GM19324 (cell line): Measurements from ENCODE around the gene DNAH6.
"Not testable (repeated sequence)": the region's sequence is repeated elsewhere in the genome, so short reads cannot be mapped to it uniquely, and the experiment has no call there.

ENCODE experiments used
- ATAC-seq: cut with Tn5 transposase; IDR thresholded peaks from one replicate; pipeline ENCODE4 v1.9.1; 2021; ENCODE audit warnings: mild to moderate bottlenecking, moderate library complexity; ENCODE audit not compliant: unreplicated experiment, low FRiP score

The DNAH6 gene

DNA sequence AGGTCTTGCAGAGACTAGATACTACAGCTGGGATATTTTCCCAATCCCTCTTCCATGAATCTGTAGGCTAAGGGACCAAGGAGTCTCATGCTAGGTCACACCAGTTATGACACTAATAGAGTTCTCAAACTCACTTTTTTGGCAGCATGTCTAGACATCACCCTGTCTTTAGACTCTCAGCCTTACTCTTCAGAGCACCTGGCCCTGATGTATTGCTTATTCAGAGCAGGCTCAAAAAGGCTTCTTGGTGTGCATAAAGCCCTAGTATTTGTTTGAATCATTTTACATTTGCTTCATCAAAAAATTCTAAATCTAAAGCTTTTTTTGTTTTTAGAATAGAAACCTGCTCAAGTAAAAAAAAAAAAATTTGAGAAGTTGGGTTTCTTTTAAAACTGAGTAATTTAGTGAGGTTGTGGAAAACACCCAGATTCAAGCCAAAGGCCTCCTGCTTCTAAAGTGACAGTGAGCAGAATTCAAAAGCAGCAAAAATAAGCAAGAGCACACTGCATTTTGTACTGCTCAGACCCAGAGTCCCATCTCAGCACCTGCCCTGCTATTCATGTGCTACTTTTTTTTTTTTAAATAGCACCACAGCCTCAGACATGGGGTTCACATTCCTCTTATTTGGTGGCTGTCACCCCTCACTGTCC lies 18.0 kb upstream of the DNAH6 start:
- ATAC-seq = no peak

DNA sequence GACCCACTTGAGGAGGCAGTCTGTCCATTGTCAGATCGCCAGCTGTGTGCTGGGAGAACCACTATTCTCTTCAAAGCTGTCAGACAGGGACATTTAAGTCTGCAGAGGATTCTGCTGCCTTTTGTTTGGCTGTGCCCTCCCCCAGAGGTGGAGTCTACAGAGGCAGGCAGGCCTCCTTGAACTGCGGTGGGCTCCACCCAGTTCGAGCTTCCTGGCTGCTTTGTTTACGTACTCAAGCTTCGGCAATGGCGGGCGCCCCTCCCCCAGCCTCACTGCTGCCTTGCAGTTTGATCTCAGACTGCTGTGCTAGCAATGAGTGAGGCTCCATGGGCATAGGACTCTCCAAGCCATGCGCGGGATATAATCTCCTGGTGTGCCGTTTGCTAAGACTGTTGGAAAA lies 5.3 kb upstream of the DNAH6 start:
- not testable (repeated sequence) for ATAC-seq

DNA sequence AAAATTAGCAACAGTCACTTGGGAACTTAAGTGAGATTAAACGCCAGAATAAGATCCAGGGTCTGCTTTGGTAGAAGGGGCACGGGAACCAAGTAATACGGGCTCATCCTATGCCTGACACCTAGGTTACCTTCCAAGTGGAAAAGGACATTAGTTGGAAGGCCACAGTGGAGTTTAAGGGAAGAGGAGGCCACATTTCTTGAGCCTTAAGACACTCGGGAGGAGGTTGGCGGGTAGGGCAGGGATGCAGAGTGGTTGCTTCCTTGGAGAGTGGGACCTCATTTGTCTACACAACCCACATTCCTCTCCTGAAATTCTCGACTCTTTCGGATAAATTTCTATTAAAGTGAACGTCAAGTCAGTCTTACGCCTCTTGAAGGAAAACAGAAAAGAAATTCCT lies 510 bp upstream of the DNAH6 start:
- ATAC-seq = no peak

DNA sequence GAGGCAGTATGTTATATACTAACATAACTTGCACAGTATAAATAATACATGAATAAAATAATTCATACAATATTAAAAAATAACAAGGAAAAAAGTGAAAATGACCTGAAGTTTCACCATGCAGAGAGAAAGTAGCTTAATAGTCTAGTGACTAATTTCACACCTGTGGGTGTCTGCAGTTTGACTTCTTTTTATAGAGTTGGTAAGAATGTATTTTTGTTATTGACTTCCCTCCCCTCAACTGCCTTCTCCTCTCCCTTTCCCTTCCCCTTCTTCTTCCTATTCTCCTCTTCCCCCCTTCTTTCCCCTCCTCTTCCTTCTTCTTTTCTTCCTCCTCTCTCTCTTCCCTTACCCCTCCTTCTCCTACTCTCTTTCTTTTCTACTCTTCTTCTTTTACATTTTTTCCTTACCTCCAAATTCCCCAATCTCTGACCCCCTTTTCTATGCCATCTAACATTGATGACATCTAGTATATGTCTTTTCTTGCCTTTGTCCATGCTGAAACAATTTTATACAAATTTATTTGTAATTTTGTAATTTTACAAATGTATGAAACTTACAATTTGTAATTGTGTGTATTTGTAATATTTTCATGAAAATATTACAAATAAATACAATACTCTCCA lies 3.1 kb downstream of the DNAH6 start:
- ATAC-seq = no peak

DNA sequence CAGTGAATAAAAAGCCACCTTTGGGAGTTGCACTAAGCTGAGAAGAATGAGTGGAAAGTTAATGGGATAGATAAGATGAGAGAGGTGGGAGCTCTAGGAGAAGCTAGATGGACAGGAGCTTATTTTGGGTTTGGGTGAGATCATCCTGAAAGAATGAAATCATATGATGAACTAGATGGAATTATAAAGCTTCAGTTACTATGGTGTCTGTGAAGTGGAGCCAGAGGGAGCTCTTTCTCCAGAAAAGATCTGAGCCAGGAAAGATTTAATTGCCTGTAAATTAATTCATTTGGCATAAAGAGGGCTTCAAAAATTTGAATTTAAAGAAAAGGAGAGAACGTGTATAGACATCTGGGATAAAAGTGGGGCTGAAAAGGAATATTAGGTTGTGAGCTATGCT lies 10.3 kb downstream of the DNAH6 start:
- no peak for ATAC-seq

DNA sequence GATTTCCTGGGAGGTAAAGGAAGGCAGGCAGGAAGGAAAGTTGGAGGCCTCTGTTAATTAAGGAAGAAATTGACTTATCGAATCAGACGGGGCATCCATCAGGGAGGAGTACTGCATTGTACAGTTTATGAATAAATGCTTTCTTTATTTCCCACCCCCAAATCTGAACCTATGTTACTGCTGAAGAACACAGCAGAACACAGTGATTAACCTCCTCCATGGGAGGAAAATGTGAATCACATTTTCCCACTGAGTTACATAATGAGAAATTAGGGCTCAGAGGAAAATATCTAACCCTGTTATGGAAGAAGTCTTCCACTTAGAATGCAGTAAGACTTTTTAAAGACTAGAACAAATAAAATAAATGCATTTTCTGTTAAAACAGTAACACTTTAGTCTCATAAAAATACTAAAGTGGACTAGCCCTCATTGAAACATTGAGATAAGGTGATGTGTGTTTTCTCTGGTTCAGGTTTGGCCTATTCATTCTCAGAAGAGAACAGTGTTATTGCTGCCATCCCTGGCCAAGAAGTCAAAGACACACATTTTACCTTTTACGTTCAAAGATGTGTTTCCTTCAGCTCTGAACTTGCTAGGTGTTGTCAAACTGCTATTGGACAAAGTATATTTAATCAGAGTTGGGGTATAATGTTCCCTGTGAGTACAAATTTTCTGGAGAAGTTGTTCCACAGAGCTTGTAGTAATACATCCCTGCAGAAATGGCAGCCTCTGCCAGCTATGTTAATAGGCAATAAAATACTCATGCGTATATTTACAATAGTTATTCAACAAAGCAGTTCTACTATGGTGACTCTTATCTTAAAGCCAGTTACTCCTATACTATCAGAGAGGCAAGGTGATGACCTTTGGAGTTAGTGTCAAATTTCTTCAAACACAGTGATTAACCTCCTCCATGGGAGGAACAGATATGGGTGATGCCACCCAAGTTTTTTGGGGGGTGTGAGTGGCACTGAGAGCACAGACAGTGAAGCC lies 11.1 kb downstream of the DNAH6 start:
- no peak for ATAC-seq

DNA sequence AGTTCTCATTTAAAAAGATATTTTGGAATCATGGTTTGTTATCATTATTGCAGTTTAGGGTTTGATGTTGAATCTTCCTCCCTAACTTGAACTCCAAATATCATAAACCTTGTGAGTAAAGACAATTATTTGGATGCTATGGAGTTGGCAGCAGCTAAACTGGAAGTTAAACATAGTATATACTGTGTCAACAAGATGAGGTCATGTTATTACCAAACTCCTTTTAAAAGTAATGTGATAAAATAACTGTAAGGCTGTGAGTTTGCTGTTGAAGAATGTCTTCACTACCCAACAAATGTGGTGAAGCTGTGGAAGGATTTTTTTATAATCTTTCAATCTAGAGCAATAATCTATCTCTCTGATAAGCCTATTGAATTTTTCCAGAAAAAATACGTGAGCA lies 16.0 kb downstream of the DNAH6 start:
- ATAC-seq = no peak

DNA sequence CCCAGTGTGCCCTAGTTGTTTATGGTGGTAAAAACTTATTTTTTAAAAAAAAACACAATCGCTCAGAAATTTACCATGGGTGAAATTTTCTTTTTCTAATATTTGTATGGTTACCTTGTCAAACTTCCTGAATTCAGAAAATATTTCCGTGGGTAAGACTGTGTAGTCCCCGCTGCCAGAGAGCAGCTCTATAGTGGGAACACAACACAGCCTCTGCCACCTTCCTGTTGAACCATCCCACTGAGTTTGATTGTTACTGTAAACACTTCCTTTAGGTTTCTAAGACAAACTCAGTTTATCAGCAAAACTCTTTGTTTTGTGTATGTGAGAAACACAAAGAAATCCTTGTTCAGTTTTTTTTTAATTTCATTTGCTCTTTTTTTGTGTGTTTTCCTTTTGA lies 17.9 kb downstream of the DNAH6 start:
- no peak for ATAC-seq

DNA sequence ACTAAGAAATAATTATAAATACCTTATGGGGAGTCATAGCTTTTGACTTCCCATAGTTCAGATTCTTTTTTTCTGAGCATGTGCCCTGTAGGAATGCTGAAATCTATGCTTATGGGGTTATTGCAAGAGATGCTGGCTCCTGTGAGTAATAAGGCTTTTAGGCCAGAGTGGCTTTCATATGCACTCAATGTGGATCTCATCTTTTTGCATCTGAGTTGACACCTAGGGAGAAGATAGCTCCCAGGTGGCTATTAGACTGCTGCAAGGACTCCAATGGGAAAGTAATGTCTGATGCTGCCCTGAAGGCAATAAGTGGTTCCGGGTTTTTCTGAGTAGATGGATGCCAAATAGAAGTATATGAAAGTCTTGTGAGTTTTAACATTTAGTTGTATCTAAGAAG lies 21.0 kb downstream of the DNAH6 start:
- ATAC-seq = no peak

DNA sequence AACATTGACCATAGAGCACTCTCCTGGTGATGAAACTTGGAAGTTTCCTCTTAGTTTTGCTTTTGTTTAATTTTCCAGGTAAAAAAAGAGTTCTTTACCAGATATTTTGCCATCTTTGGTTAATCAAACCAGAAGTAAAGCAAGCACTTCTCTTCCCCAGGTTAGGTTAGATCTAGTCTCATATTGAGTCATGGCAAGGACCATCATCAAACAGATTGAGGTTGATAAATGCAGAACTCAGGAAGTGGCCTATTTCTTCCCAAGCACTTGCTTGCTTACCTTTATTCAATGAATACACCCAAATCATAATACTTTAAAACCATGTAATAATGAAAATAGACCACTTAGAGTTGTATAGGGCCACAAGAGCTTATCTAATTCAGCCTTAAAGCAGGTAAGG lies 23.4 kb downstream of the DNAH6 start:
- no peak for ATAC-seq

DNA sequence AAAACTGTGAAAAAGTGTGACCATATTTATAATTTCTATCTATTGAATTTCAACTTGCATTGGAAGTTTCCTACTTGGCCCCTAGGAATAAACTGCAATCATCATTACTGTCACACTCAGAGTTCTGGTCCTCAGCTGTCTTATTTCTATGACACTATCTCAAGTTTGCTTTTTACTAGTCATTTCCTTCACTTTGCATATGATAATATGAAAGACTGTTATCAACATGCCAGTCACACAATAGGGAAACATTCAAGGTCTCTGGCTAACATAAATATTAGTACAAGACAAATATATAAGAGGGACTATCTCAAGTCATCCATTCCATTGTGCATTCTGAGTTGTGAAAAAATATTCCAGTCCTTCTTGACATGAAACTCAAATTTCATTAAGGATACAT lies 28.7 kb downstream of the DNAH6 start:
- ATAC-seq = no peak

DNA sequence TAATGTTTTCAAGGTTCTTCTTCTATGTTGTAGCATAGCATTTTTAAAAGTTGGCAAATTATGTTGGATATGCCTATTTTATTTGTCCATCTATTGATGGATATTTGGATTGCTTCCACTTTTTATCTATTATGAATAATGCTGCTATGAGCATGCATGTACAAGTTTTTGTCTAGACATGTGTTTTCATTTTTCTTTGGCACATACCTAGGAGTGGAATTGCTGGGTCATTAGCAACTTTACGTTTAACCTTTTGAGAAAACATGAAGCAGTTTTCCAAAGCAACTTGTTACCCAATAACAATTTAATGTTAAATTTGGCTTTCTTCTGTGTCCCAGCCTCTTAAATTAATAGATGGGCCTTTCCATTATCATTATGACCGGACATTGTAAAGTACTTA lies 30.3 kb downstream of the DNAH6 start:
- ATAC-seq = no peak

DNA sequence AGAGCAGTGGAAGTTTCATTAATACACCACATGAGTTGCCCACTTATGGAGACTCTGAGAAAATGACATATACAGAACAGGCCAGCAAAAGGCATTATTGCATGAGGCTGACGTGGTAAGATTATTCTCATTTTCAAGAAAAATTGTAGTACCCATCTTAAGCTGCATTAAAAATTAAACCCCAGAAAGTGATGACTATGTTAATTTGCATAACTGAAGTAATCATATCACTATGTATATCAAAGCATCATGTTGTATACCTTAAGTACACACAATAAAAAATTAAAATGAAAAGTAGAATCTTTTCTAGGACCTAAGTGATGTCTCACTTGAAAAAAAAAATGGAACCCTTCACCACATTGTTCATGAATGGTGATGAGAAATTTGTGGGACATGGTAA lies 32.0 kb downstream of the DNAH6 start:
- ATAC-seq = no peak

DNA sequence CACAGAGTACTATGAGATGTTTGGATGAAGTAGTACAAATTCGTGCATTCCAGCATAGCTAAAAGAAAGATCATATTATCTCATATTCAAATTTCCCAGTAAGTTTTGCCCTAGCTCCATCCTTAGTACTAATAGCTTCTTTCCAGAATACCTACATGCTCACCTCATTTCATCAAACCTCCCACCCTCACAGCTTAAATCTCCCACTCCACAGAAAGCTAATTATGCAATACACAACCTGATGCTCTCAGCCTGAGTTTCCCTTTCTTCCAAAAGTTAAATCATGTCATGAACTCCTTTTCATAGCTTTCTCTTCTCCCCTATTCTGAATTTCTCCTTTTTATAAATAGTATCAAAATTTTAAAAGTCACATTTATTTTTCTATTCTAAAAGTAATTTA lies 34.6 kb downstream of the DNAH6 start:
- no peak for ATAC-seq

DNA sequence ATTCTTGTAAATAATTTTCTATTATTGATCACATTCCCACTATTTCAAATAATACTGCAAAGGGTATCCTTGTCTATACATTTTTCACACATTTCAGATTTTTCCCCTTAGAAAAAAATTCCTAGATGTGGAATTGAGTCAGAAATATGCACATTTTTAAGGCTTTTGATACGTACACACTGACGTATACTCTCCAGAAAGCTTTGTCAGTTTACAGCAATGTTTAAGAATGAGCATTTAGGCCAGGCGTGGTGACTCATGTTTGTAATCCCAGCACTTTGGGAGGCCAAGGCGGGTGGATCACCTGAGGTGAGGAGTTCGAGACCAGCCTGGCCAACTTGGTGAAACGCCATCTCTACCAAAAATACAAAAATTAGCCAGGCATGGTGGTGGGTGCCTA lies 35.2 kb downstream of the DNAH6 start:
- not testable (repeated sequence) for ATAC-seq

DNA sequence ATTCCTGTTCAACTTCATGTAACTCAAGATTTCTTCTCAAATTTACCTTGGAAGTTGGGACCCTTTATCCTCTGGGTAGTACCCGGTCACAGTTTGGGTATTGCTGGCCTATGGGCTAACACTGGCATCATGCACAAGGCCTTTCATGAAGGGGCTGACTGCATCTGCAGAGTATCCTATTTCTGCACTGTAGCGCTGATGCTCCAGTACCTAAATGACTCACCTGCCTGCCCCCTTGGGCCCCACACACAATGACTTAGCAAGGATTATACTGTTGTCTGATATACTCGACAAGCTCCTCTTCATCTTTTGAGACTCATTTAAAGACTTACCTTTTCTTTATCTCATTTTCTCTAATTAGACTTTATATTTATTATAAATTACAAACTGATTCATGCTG lies 39.9 kb downstream of the DNAH6 start:
- ATAC-seq = no peak

DNA sequence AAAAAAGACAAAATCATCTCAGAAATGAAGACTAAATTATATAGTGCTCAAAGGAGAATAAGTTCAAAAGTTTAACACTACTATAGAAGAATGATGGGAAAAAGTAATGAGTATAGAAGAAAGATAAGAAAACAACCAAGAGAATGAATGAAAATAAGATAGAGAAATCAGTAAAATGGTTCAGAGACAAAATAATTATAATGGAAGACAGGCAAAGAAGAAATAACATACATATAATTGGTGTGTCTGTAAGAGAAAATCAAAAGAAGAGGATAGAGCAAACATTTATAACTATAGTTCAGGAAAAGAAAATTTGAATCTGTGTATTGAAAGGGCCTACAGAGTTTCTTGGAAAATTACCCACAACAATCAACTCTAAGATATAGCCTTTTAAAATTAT lies 43.5 kb downstream of the DNAH6 start:
- ATAC-seq = no peak

DNA sequence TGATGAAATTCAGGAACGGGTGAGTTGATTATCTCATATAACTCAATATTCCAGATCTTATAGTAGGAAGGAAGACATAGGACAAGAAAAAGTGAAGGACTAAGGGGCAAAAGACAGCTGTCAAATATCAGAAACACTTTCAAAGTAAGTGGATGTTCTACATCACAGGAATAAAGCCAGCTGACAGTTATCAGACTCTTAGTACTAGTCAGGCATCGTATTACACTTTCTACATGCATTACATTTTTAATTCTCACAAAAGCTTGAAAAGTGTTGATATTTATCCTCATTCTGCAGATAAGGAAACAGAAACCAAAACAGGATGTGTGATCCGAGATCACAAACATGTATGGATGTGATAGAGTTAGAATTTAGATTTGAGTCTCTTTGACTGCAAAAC lies 63.4 kb downstream of the DNAH6 start:
- no peak for ATAC-seq

DNA sequence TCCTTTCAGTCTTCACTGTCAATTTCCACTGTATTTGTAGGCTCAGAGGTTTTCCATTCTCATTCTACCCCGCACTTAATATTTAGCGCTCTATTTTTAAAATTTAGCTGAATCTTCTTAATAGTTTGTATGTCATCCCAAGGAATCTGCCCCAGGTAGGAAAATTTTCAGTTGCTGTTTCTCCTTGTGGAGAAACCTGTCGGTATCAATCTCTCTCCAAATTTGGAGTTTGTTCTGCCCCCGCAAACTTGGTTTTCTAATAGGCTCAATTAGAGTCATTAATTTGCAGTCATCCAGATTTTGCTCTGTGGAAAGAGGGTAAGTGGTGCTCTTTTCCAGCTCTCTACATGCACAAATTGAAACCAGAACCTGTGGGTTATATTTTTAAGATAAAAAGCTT lies 87.6 kb downstream of the DNAH6 start:
- no peak for ATAC-seq

DNA sequence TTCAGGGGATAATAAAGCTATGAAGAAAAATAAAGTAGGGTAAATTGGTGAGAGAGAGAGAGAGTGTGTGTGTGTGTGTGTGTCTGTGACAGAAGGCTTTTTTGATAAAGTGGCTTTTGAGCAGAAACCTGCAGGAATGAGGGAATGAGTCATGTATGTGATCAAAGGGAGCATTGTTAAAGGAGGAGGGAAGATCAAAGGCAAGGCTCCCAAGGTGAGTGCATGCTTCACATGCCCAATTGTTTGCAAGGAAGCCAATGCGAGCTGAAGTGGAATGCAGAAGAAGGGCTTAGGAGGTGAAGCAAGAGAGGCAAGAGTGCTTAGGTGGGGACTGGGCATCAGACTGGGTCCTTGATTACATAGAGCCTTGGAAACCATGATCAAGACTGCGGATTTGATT lies 96.8 kb downstream of the DNAH6 start:
- no peak for ATAC-seq

DNA sequence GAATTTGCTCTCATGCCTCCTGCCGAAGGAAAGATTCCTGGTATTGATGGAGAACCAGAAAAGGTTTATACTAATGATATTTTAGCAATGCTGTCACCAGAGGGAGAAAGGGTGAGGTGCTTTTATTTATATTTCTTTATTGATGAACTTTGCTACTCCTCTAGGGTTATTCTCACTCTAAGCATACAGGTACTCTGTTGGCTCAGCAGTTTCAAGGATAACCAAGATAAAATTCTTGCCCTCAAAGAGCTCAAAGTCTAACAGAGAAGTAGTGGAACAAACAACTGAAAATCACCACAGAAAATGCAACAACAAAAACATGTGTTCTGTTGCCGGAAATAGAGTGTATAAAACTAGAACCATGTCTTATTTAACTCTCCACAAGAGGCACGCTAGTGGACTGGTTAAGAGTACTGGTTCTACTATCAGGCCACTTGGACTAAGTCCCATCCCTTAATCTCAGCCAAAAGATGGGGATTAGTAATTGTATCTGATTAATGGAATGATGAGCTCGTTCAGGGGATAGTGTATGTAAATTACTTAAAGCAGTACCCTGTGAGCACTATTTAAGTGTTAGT lies 103.6 kb downstream of the DNAH6 start:
- ATAC-seq = no peak
